ENCODE results near the gene VWA5B2.

Gene VWA5B2

GRCh38 chr3:184275961-184276910, 46.9 kb downstream of the VWA5B2 start, which contains the start of gene ECE2:
Gene ECE2, plus strand, starts transcription at chr3:184276022. Its CDS starts 132 bp downstream, at chr3:184276154.
- Mint-ChIP-seq H3K4me1 (peaks cover 5% of the 10 kb centered on the region), H3K4me3 (peak within 1 kb of the TSS; percentile 67), H3K9me3 (no peaks in the 10 kb centered on the region), H3K27ac (no peak within 1 kb of the TSS), H3K27me3 (ENCODE audit: low read depth, poor library complexity) (peaks cover 99% of the 10 kb centered on the region), H3K36me3 (ENCODE audit: low read depth) (no peaks in the 10 kb centered on the region)
- no peak for TF ChIP-seq CTCF (IDR thresholded peaks at IDR 0.05)
- peak; percentile 21 for DNase-seq

GRCh38 chr3:184277366-184277765, 48.0 kb downstream of the VWA5B2 start:
- TF ChIP-seq CTCF (IDR thresholded peaks at IDR 0.05): no peak
- H3K4me3 Mint-ChIP-seq: no peak overlapping the region
- no peak overlapping the region for H3K27ac Mint-ChIP-seq
- H3K27me3 Mint-ChIP-seq (ENCODE audit: low read depth, poor library complexity): peaks cover 96% of the 10 kb centered on the region
- peaks cover 5% of the 10 kb centered on the region for H3K4me1 Mint-ChIP-seq
- no peak for DNase-seq
- H3K36me3 Mint-ChIP-seq (ENCODE audit: low read depth): no peaks in the 10 kb centered on the region
- H3K9me3 Mint-ChIP-seq: no peaks in the 10 kb centered on the region

- DNase-seq: no peak
- H3K27ac Mint-ChIP-seq: no peak overlapping the region
- H3K27me3 Mint-ChIP-seq (ENCODE audit: low read depth, poor library complexity): peaks cover 83% of the 10 kb centered on the region
These were observed 53.6 kb downstream of the VWA5B2 start for GRCh38 chr3:184282941-184283340.

GRCh38 chr3:184283681-184284080, 54.3 kb downstream of the VWA5B2 start:
- TF ChIP-seq CTCF (IDR thresholded peaks at IDR 0.05): no peak
- H3K27ac Mint-ChIP-seq: no peak overlapping the region
- H3K4me1 Mint-ChIP-seq: no peaks in the 10 kb centered on the region
- H3K4me3 Mint-ChIP-seq: no peak overlapping the region
- H3K27me3 Mint-ChIP-seq (ENCODE audit: low read depth, poor library complexity): peaks cover 83% of the 10 kb centered on the region
- no peak for DNase-seq
- no peaks in the 10 kb centered on the region for H3K36me3 Mint-ChIP-seq (ENCODE audit: low read depth)
- no peaks in the 10 kb centered on the region for H3K9me3 Mint-ChIP-seq

More at GRCh38 chr3:184282941-184283340, 53.6 kb downstream of the VWA5B2 start:
- no peak for TF ChIP-seq CTCF (IDR thresholded peaks at IDR 0.05)
- no peaks in the 10 kb centered on the region for H3K4me1 Mint-ChIP-seq
- no peaks in the 10 kb centered on the region for H3K9me3 Mint-ChIP-seq
- H3K4me3 Mint-ChIP-seq: no peak overlapping the region
- no peaks in the 10 kb centered on the region for H3K36me3 Mint-ChIP-seq (ENCODE audit: low read depth)

GRCh38 chr3:184284696-184285095, 55.3 kb downstream of the VWA5B2 start:
- no peak overlapping the region for H3K27ac Mint-ChIP-seq
- peaks cover 83% of the 10 kb centered on the region for H3K27me3 Mint-ChIP-seq (ENCODE audit: low read depth, poor library complexity)
- no peaks in the 10 kb centered on the region for H3K4me1 Mint-ChIP-seq
- no peak overlapping the region for H3K4me3 Mint-ChIP-seq
- H3K9me3 Mint-ChIP-seq: no peaks in the 10 kb centered on the region
- TF ChIP-seq CTCF (IDR thresholded peaks at IDR 0.05): no peak
- DNase-seq: peak; percentile 55
- H3K36me3 Mint-ChIP-seq (ENCODE audit: low read depth): no peaks in the 10 kb centered on the region

All from nephron progenitor cell (in vitro differentiated cells).